Left forelimb (tissue), 1 donor: ENCODE measurements around the gene CRYBA1.
"Not testable (repeated sequence)": the region's sequence is repeated elsewhere in the genome, so short reads cannot be mapped to it uniquely, and the experiment has no call there.

ENCODE experiments used
- DNase-seq: peaks from one replicate; pipeline ENCODE4 v3.0.0-alpha.2; 2018; ENCODE audit warnings: low spot score

The CRYBA1 gene

DNA sequence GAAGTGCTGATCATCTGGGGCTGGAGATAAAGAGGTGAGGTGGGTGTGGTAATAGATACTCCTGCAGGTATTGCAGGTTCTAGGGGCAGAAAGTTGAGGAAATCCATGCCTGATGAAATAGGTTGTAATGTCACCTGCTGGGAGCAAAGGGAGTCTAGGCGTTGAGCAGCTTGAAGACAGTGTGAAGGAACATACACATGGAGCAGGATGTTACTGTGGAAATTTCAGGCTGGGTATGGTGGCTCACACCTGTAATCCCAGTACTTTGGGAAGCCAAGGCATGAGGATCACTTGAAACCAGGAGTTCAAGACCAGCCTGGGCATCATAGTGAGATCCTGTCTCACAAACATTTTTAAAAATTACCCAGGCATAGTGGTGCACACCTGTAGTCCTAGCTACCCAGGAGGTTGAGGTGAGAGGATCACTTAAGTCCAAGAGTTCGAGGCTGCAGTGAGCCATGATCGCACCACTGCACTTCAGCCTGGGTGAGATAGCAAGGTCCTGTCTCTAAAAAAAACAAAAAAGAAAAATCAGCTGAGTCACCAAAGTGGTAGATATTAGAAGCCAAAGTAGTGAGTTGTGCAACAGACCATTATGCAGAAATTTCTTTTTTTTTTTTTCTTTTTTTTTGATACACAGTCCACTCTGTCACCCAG is 9.1 kb upstream of the CRYBA1 start:
- DNase-seq: no peak

- DNase-seq: no peak
These were observed 8.4 kb upstream of the CRYBA1 start for GRCh38 chr17:29238133-29238850.

DNA sequence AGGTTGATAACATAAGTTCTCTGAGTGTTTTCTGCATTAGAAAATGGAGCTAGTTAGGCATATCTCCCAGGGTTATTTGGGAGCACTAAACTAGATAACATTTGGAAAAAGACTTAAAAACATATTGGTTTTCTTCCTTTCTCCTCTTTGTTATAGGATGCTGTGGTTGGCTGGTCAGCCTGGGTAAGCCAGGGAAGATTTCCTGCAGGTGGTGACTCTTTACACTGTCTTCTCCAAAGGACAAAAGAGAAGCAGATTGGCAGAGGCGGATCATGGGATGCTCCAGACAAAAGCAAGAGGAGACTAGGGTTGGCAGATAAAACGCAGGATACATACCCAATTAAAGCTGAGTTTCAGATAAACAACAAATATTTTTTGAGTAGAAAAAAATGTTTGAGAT is 6.2 kb upstream of the CRYBA1 start:
- DNase-seq: no peak

DNA sequence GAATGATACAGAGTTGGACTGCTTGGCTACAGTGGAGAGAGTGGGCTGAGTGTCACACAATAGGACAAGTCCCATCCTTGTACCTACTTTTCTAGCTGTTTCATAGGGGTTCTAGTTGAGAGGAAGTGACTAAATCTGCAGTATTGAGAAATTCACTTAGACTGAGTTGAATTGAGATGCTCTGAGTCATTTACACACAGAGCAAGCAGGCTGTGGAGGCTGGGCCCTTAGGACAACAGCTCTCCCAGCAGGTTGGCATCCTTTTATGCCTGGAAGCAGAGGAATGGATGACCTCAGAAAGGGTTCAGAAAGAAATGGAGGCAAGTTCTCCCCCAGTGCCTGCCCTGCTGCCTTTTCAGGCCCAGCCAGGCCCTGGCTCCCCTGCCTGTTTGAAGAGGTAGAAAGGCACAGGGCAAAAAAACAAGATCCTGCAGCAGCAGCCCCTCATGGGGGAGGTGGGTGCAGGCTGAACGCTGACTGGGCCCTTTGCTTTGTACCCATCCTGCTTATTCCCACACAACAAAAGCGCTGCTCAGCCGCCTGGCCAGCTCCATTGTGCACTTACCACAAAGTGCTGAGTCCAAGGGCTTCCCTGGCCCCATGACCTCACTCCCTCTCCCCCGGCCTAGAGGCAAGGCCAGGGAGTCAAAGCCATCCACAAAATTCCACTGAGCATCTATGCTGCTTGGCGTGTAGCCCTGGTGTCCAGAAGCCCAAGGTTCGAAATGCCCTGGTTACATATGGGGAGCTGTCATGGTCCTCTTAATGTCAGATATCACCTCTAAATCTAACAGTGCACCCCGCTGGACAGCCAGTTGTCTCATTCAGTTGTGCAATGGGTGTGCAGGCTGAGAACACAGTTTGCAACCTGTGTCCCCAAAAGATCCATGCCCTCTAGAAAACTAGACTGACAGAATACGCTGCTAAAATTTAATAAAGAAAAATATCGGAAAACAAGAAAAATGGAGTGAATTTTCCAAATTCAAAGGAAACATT is 5.4 kb upstream of the CRYBA1 start:
- DNase-seq: no peak

GRCh38 chr17:29242051-29242450 is 4.6 kb upstream of the CRYBA1 start:
- DNase-seq: no peak

- no peak for DNase-seq
These were observed 3.9 kb upstream of the CRYBA1 start for GRCh38 chr17:29242790-29243189.

DNA sequence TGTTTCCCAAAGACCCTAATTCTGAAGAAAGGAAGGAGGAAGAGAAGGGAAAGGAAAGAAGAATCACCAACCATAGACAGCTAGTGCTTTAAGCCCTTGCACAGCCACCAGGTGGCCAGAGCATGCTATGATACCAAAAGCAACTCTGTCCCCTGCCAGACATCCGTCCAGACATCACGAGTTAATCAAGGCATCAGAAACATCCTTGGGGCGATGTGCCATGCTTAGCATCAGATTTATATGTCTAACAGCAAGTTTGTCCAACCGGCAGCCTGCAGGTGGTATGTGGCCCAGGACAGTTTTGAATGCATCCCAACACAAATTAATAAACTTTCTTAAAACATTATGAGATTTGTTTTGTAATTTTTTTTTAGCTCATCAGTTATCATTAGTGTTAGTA is 2.9 kb upstream of the CRYBA1 start:
- DNase-seq: no peak

GRCh38 chr17:29245401-29245800 is 1.3 kb upstream of the CRYBA1 start:
- no peak for DNase-seq

DNA sequence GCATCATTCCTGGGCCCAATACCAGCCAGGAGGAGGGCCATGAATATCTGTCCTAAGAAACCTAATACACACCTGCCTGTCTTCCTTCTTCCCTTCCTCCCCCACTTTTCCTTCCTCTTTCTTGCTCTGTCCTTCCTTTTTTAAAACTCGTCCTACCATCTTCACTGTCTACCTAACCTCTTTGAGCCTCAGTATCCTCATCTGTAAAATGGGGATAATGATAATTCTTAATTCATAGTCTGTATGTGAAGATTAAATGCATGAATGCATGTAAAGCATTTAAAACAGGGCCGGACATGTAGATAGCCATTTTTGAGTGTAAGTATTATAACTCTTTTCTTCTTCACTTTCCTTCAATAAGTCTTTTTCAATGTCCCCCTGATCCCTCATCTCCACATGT is 560 bp downstream of the CRYBA1 start:
- no peak for DNase-seq

DNA sequence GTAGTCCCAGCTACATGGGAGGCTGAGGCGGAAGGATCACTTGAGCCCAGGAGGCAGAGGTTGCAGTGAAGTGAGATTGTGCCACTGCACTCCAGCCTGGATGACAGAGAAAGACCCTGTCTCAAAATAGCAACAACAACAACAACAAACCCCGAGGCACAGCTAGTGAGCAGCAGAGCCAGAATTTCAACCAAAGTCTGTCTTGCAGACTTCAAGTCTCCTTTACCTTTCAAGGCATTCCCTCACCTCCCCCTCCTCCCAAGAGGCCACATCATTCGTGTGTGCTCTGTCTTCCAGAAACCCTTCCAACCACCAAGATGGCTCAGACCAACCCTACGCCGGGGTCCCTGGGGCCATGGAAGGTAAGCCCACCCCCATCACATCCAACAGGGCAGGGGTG is 2.2 kb downstream of the CRYBA1 start:
- DNase-seq: no peak

- DNase-seq: no peak
These were observed 4.0 kb downstream of the CRYBA1 start for GRCh38 chr17:29250666-29251065.

DNA sequence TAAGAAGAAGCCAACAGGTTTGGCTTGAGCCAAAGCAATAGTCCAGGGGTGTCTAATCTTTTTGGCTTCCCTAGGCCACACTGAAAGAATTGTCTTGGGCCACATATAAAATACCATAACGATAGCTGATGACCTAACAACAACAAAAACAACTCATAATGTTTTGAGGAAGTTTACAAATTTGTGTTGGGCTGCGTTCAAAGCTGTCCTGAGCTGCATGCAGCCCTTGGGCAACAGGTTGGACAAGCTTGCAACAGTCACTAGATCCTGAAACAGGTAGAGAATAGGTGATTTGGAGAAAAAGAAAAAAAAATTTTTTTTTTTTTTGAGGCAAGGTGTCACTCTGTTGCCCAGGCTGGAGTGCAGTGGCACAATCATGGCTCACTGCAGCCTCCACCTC is 4.5 kb downstream of the CRYBA1 start:
- no peak for DNase-seq

DNA sequence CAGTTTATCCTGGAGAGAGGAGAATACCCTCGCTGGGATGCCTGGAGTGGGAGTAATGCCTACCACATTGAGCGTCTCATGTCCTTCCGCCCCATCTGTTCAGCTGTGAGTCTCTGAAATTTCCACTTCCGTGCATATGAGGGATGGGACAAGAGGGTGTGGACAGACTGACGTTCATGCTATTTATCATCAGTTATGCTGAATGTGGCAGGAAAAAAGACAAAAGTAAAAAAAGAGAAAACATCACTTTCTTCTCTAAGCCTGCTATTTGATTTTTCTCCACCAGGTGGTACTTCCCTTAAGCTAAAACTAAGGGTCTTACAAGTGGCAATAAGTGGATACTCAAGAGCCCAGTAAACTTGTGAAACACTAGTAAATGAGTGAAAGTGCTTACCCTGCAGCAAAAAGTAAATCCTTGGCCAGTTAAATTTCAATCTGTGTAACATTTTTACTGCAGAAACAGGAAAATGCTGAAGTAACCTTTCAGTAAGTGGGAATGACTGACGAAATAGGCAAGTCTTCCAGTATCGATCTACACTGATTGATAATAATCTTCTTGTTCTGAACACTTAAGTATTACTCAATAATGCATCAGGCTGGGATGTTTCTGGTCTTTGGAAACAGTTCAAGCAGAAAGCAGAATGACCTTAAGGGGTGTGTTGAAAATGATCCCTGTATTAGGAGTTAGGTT is 5.6 kb downstream of the CRYBA1 start:
- DNase-seq: no peak

DNA sequence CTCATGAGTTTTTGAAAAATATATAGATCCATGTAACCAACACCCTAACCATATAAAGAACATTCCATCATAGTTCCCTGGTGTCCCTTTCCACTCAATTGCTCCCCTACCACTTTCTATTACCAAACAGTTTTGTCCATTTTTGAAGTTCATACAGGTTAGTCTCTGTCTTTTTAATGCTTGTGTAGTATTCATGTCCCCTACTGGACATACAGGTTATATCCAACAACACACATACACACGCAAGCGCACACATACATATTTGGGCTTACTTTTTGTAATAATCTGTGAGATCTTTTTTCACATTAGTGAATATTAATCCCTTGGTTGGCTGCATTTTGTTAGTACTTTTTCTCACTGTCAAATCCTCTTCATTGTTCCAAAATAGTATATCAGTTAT is 6.4 kb downstream of the CRYBA1 start:
- no peak for DNase-seq

DNA sequence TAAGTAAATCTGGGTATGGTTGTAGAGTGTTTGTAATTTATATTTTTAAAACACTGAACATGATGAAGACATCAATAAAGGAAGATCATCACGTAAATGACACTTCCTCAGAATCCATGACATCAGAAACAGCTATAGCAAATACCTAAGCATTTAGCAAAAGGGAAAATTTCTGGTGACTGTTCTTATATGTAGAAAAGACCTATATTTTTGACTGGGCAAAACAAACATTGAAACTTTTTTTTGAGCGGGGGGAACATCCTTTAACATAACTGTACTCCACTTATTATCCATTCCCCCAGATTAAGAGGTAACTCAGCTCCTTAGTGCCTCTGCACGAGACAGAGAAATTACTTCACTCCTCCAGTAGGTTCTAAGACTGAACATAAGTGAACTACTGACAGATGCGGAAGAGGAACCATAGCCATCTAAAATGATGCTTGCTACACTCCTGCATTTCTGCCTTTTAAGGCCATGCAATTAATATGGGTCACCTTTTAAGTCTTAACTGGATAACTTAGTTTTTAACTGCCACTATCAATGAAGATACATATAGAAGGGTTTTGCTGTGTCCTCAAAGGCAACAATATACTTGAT is 9.4 kb downstream of the CRYBA1 start:
- DNase-seq: no peak

- DNase-seq: no peak
These were observed 10.2 kb downstream of the CRYBA1 start for GRCh38 chr17:29256735-29257466.

GRCh38 chr17:29257756-29258155 is 11.1 kb downstream of the CRYBA1 start:
- DNase-seq: no peak

DNA sequence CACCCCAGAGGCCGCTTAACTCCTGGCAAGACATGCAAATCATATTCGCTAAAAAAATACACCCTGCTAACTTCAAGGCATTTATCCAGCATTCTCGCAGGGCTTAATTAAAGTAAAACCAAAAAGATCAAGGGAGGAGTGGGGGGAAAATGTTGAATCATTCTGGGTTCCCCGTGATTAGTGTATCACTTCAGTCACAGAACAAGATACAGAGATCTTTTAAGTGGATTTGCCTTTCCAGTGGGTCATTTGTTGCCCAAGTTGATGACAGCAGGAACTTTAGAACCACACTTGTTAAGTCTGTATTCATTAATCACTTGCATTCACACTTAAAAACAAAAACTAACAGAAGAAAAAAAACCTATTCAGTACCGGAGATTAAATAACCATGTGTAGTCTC is 17.3 kb downstream of the CRYBA1 start:
- DNase-seq: no peak

DNA sequence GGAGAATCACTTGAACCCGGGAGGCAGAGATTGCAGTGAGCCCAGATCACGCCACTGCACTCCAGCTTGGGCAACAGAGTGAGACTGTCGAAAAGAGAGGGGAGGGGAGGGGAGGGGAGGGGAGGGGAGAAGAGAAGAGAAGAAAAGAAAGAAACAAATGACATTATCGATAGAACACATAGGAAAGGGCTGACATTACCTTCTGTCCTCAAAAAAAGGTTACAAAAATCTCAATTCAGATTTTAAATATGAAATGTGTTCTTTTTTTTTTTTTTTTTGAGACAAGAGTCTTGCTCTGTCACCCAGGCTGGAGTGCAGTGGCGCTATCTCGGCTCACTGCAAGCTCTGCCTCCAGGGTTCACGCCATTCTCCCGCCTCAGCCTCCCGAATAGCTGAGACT is 25.3 kb downstream of the CRYBA1 start:
- not testable (repeated sequence) for DNase-seq

DNA sequence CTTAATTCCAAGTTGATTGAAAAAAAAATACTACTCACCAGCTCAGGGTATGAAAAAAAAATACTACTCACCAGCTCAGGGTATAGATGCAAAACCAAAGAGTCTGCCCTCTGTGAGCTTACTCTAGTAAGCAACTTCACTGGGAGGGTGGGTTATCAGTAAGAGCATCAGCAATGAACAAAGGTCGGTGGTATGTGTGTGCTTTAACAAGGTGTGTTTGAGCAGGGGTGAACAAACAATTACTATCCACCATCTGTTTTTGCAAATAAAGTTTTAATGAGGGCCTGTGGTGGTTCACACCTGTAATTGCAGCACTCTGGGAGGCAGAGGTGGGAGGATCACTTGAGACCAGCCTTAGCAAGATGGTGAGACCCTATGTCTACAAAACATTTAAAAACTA is 27.3 kb downstream of the CRYBA1 start:
- no peak for DNase-seq

- no peak for DNase-seq
These were observed 32.0 kb downstream of the CRYBA1 start for GRCh38 chr17:29278692-29279091.
